ENCODE measurements around the gene NGEF. TPM values are rescaled to one million over a fixed set of nuclear protein-coding genes. Genes with fewer than 3 reads are reported as not detected.
"Not testable (repeated sequence)": the region's sequence is repeated elsewhere in the genome, so short reads cannot be mapped to it uniquely, and the experiment has no call there.

The NGEF gene
- total RNA-seq, 2 donors from 2014 or later: not detected

DNA sequence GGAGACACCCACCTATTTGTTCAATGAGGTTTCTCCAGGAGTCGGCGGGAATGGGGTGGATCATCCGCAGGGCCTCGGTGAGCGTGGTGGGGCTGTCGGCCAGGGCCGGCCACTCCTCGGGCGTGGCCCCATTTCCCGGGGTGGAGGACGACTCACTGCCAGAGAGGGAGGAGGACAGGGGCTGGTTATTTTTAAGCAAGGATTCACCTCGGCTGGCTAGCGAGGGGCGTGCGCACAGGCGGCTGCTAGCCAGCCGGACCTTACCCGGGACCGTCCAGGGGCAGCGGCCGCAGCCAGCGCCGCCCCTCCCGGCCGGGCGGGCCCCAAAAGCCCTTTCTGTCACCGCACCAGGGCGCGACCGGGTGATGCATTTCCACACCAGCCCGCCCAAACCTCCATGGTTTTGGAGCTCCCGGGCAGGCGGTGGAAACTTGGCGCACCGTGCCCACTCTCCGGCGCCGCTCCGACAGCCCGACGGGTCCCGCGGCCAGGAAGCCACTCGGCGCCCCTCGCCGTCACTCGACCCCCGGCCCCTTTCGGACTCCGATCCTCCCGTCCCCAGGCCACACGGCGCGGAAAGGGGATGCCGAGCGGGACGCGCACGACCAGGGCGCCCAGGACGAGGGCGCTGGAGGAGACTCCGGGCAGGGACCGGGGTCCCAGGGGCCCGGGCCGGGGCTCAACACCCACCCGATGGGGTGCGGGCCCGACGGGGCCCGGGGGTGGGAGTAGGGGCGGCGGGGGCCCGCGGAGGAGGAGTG is 85.8 kb downstream of the NGEF start:
- Mint-ChIP-seq H3K4me1 (peaks cover 4% of the 10 kb centered on the region), H3K27me3 (peaks cover 56% of the 10 kb centered on the region), H3K36me3 (ENCODE audit: low read depth) (peaks cover 7% of the 10 kb centered on the region), H3K4me3 (peak overlapping the region; percentile 83), H3K27ac (no peak overlapping the region)
- no peaks in the 10 kb centered on the region for H3K9me3 ChIP-seq (ENCODE audit: control insufficient read depth, low read length, poor library complexity, severe bottlenecking)
- DNase-seq (no peak), ATAC-seq (no peak)

DNA sequence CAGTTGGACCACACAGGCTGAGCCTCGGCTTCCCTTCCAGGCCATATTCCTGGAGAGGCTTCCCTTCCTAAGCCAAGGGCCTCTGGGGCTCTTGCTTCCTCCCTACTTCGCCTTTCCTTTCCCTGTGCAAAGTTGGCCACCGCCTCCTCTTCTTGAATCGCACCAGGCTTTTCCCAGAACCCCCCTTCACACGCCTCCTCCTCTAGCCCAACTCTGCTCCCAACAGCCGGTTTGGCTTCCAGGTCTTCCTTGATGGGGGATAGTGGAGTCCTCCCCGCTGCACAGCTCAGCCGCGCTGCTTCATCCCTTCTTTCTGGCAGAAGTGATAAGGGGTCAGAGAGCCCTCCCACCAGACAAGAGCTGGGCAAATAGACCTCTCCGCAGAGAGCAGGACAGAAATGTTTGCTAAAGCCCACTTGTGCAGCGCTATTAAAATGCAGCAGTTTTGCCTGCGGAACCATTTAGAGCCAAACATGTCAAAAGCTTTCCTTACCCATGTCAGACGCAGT is 86.6 kb downstream of the NGEF start:
- Mint-ChIP-seq H3K36me3 (ENCODE audit: low read depth) (peaks cover 7% of the 10 kb centered on the region), H3K4me1 (peaks cover 4% of the 10 kb centered on the region), H3K27ac (no peak overlapping the region), H3K4me3 (peak overlapping the region; percentile 83), H3K27me3 (peaks cover 54% of the 10 kb centered on the region)
- no peaks in the 10 kb centered on the region for H3K9me3 ChIP-seq (ENCODE audit: control insufficient read depth, low read length, poor library complexity, severe bottlenecking)
- no peak for ATAC-seq
- DNase-seq: no peak

DNA sequence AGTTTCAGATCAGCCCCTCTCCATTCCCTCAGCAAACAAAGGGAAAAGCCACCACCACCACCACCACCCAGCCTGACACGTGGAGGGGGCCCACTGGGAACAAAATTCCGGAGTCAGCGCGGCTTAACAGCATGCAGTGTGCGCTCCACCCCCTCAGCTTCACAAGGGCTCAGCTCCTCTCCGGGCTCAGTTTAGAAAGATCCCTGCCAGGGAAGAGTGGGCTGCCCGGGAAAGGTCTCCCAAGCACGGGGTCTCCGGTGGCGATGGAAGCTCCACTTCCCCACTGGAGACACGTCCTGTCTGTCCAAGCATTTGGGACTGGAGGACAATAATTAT is 87.3 kb downstream of the NGEF start:
- H3K27me3 Mint-ChIP-seq: peaks cover 50% of the 10 kb centered on the region
- H3K36me3 Mint-ChIP-seq (ENCODE audit: low read depth): peaks cover 3% of the 10 kb centered on the region
- no peak for DNase-seq
- H3K27ac Mint-ChIP-seq: no peak overlapping the region
- H3K4me3 Mint-ChIP-seq: no peak overlapping the region
- peaks cover 4% of the 10 kb centered on the region for H3K4me1 Mint-ChIP-seq
- no peak for ATAC-seq
- H3K9me3 ChIP-seq (ENCODE audit: control insufficient read depth, low read length, poor library complexity, severe bottlenecking): no peaks in the 10 kb centered on the region

DNA sequence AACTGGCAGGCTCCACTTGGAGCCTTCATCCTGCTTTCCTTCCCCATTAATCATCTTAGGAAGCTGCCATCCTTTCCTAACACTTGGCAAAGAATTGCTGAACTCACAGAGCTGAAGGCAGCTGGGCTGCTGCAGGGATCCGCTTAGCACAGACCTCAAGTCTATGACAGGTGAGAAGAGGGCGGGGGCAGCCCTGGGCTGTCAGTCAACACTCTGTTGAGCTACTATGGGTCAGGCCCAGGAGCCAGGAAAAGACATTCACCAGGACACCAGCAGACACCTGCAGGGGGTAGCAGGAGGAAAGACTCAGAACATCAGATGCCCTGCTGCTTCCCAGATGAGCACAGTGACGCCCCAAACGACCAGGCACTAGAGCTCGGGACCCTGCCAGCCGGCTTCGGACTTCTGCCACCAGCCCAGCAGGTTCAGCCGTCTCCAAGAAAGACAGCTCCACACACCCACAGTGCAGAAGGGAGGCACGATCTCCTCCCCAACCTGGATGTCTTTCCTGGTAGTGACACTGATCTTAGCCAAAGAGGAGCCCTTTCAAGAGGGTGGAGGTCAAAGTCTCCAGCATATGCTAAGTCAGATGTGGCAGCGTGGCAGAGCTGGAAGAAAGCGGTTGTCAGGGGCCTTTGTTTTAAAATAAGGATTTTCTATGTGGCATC is 87.8 kb downstream of the NGEF start:
- peaks cover 51% of the 10 kb centered on the region for H3K27me3 Mint-ChIP-seq

DNA sequence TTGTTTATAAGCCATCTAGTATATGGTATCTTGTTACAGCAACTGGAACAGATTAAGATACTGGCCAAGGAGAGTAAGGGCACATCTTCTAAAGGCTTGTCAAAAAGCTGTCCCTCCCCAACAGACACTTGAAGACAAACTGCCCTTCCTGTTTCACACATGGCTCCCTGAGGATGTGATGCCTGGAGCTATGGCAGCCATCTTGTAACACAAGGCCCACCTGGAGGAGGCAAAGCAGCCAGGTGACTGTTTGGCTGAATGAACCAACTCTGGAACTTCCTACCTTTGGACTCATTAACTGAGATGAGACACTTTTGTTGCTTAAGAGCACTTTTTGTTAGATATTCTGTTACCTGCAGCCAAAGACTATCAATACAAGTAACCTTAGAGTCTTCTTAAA is 88.6 kb downstream of the NGEF start:
- DNase-seq (no peak), ATAC-seq (no peak)
- no peak overlapping the region for H3K4me3 Mint-ChIP-seq
- H3K36me3 Mint-ChIP-seq (ENCODE audit: low read depth): peaks cover 3% of the 10 kb centered on the region
- no peak overlapping the region for H3K27ac Mint-ChIP-seq
- peaks cover 51% of the 10 kb centered on the region for H3K27me3 Mint-ChIP-seq
- H3K9me3 ChIP-seq (ENCODE audit: control insufficient read depth, low read length, poor library complexity, severe bottlenecking): no peaks in the 10 kb centered on the region
- H3K4me1 Mint-ChIP-seq: peaks cover 4% of the 10 kb centered on the region

More for the DNA sequence above, 87.8 kb downstream of the NGEF start:
- H3K9me3 ChIP-seq (ENCODE audit: control insufficient read depth, low read length, poor library complexity, severe bottlenecking): no peaks in the 10 kb centered on the region
- no peak overlapping the region for H3K4me3 Mint-ChIP-seq
- DNase-seq (no peak), ATAC-seq (no peak)
- no peak overlapping the region for H3K27ac Mint-ChIP-seq
- H3K4me1 Mint-ChIP-seq: peaks cover 4% of the 10 kb centered on the region
- peaks cover 3% of the 10 kb centered on the region for H3K36me3 Mint-ChIP-seq (ENCODE audit: low read depth)

DNA sequence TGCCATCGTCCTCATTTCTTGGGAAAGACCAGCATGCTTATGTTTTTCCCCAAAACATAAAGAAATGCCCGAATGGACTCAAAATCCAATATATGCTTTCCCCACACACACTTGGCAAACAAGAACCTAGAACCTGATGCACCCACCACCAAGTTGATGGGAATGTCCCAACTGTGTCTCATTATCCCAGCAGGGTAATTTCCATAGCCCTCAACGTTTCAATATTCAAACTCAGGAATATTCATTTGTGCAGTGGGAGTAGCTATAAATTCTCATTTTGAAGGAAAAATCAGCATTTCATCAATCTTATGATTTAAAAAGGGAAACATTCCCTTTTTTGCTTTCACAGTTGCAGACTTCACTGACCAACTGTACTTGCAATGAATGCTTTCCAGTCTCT is 92.3 kb downstream of the NGEF start:
- DNase-seq (no peak), ATAC-seq (no peak)
- H3K27me3 Mint-ChIP-seq: peaks cover 55% of the 10 kb centered on the region
- H3K27ac Mint-ChIP-seq: no peak overlapping the region
- no peaks in the 10 kb centered on the region for H3K9me3 ChIP-seq (ENCODE audit: control insufficient read depth, low read length, poor library complexity, severe bottlenecking)
- no peaks in the 10 kb centered on the region for H3K36me3 Mint-ChIP-seq (ENCODE audit: low read depth)
- H3K4me3 Mint-ChIP-seq: no peak overlapping the region
- no peaks in the 10 kb centered on the region for H3K4me1 Mint-ChIP-seq

DNA sequence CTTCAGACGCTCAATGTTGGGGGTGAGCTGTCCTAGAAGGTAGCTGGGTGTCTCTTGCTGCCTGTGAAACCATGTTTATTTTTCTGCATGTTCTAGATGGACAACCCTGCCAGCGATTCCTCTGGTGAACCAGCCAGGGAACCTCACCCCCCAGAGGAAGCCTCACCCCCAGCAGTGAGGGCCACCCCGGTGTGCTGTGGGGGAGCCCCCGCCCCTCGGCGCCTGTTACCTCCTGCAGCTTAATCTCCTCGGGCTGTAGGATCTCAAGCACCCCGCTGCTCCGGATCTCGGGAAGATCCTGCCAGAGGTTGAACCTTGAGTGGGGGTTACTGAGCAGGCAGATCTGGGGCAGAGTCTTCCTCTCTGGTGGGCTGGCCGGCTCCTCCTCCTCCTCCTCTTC is 93.0 kb downstream of the NGEF start:
- Mint-ChIP-seq H3K36me3 (ENCODE audit: low read depth) (peaks cover 3% of the 10 kb centered on the region), H3K4me1 (no peaks in the 10 kb centered on the region), H3K4me3 (no peak overlapping the region), H3K27me3 (peaks cover 55% of the 10 kb centered on the region), H3K27ac (no peak overlapping the region)
- DNase-seq (no peak), ATAC-seq (no peak)
- H3K9me3 ChIP-seq (ENCODE audit: control insufficient read depth, low read length, poor library complexity, severe bottlenecking): no peaks in the 10 kb centered on the region

DNA sequence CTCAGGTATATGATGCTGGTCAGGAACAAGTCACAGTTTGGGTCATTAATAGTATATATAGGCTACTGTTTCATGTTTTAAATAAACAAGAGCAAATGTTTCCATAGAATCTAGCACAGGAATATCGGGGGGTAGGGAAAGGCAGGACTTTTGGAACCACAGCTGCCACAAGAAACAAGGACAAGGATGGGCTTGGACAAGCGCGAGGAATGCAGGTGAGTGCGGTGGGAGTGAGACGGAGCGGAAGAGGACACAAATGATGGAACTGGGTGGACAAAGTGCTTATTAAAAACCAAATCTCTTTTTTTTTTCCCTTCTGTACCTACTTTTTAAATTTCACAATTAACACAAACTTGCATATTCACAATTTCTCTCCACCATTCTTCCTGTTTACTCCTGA is 93.9 kb downstream of the NGEF start:
- peaks cover 49% of the 10 kb centered on the region for H3K27me3 Mint-ChIP-seq
- no peaks in the 10 kb centered on the region for H3K9me3 ChIP-seq (ENCODE audit: control insufficient read depth, low read length, poor library complexity, severe bottlenecking)
- H3K36me3 Mint-ChIP-seq (ENCODE audit: low read depth): peaks cover 3% of the 10 kb centered on the region
- H3K4me1 Mint-ChIP-seq: no peaks in the 10 kb centered on the region
- H3K4me3 Mint-ChIP-seq: peak overlapping the region; percentile 56
- DNase-seq (no peak), ATAC-seq (no peak)
- H3K27ac Mint-ChIP-seq: no peak overlapping the region

DNA sequence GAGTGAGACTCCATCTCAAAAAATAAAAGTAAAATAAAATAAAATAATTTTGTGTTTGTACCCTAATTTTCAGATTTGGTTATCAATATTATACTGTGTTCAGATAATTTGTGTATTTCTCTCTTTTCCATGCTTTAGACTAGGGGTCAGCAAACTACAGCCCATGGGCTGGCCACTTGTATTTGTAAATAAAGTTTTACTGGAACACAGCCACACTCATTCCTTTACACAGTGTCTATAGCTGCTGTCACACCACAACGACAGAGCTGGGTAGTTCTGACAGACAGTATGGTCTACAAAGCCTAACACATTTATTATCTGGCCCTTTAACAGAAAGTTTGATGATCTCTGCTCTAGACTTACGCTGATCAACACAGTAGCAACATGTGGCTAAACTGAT is 99.2 kb downstream of the NGEF start:
- H3K36me3 Mint-ChIP-seq (ENCODE audit: low read depth): peaks cover 3% of the 10 kb centered on the region
- no peak for ATAC-seq
- DNase-seq: no peak
- H3K27me3 Mint-ChIP-seq: peaks cover 38% of the 10 kb centered on the region
- no peak overlapping the region for H3K27ac Mint-ChIP-seq
- no peak overlapping the region for H3K4me3 Mint-ChIP-seq
- no peaks in the 10 kb centered on the region for H3K9me3 ChIP-seq (ENCODE audit: control insufficient read depth, low read length, poor library complexity, severe bottlenecking)
- H3K4me1 Mint-ChIP-seq: no peaks in the 10 kb centered on the region

DNA sequence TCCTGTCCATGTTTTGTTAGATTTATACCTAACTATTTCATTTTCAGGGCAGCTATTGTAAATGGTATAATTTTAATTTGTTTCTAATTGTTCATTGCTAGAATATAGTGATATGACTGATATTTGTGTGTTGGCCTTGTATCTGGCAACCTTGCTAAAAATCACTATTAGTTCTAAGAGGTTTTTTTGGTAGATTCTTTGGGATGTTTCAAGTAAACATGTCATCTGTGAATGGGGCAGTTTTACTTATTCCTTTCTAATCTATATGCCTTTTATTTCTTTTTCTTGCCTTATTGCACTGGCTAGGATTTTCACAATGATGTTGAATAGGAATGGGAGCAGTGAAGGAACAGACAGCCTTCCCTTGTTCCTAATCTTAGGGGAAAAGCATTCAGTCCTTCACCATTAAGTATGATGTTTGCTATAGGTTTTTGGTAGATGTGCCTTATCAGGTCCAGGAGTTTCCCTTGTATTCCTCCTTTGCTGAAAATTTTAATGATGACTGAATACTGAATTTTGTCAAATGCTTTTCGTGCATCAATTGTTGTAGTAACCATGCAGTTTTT is 101.3 kb downstream of the NGEF start:
- ATAC-seq (no peak), DNase-seq (no peak)
- Mint-ChIP-seq H3K36me3 (ENCODE audit: low read depth) (peaks cover 3% of the 10 kb centered on the region), H3K27me3 (peaks cover 35% of the 10 kb centered on the region), H3K27ac (no peak overlapping the region), H3K4me3 (no peak overlapping the region), H3K4me1 (no peaks in the 10 kb centered on the region)
- no peaks in the 10 kb centered on the region for H3K9me3 ChIP-seq (ENCODE audit: control insufficient read depth, low read length, poor library complexity, severe bottlenecking)

DNA sequence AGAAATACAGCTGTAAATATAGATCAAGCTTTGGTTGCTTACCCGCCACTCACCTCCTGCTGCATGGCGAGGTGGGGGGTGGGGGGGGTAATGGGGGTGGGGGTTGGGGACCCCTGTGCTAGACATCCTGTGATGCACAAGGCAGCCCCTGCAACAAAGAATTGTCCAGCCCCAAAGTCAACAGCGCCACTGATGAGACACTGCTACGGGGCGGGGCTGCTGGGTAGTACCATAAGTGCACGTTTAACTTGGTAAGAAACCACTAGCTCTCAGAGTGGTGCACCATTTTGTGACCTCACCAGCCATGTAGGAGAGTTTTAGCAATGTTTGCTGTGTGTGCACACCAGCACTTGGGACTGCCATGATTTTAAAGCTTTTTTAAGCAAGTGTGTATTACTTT is 102.7 kb downstream of the NGEF start:
- ATAC-seq: no peak
- no peak overlapping the region for H3K27ac Mint-ChIP-seq
- no peaks in the 10 kb centered on the region for H3K4me1 Mint-ChIP-seq
- H3K27me3 Mint-ChIP-seq: peaks cover 22% of the 10 kb centered on the region
- no peak for DNase-seq
- no peak overlapping the region for H3K4me3 Mint-ChIP-seq
- peaks cover 3% of the 10 kb centered on the region for H3K36me3 Mint-ChIP-seq (ENCODE audit: low read depth)
- H3K9me3 ChIP-seq (ENCODE audit: control insufficient read depth, low read length, poor library complexity, severe bottlenecking): no peaks in the 10 kb centered on the region

DNA sequence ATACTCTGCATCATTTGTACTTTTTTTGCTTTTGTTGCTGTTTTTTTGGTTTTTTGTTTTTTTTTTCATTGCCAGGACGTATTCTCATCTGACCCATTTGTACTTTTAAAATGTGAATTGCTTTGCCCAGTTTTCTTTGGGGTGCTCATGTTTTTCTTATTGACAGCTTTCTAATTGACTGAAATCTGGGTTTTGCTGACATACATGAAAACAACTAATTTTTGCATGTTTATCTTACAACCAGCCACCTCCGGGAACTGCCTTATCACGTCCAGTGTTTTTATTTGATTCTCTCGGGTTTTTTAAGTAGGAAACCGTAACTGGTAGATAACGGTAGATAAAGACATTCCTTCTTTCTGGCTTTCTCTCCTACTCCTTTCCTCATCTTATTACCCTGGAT is 104.4 kb downstream of the NGEF start:
- ATAC-seq: no peak
- Mint-ChIP-seq H3K27ac (no peak overlapping the region), H3K4me1 (no peaks in the 10 kb centered on the region), H3K4me3 (no peak overlapping the region), H3K27me3 (peaks cover 18% of the 10 kb centered on the region), H3K36me3 (ENCODE audit: low read depth) (no peaks in the 10 kb centered on the region)
- DNase-seq: no peak
- H3K9me3 ChIP-seq (ENCODE audit: control insufficient read depth, low read length, poor library complexity, severe bottlenecking): no peaks in the 10 kb centered on the region

DNA sequence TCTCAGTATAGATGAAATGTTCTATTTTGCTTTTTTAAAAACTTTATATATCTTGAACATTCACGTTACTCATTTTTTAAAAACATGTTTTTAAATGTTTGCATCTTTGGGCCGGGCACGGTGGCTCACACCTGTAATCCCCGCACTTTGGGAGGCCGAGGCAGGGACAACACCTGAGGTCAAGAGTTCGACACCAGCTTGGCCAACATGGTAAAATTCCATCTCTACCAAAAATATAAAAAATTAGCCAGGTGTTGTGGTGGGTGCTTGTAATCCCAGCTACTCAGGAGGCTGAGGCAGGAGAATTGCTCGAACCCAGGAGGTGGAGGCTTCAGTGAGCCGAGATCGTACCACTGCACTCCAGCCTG is 105.4 kb downstream of the NGEF start:
- not testable (repeated sequence) for H3K4me1 Mint-ChIP-seq; ATAC-seq; H3K9me3 ChIP-seq (ENCODE audit: control insufficient read depth, low read length, poor library complexity, severe bottlenecking); H3K4me3 Mint-ChIP-seq; DNase-seq; H3K36me3 Mint-ChIP-seq (ENCODE audit: low read depth); H3K27ac Mint-ChIP-seq
- H3K27me3 Mint-ChIP-seq: peaks cover 18% of the 10 kb centered on the region

All from T-helper 17 cell (primary cell).